SK-N-SH (cell line): ENCODE results near the gene TBC1D9B. TPM values are rescaled to one million over a fixed set of nuclear protein-coding genes. Genes with fewer than 3 reads are reported as not detected.
A peak's percentile ranks its signal among the peaks of the same experiment; 100 is the strongest.

Experiments
- CTCF ChIA-PET: fragments of 300-600, 350-600 bp; formaldehyde crosslinking; extraction: SDS; loops from one replicate; lab custom pipeline; 2021; lab: Yijun Ruan, JAX
- POLR2A ChIA-PET: fragments of 350-600 bp; sonication (Branson Sonifier 250); formaldehyde crosslinking; extraction: SDS; loops from one replicate; lab custom pipeline; 2020; ENCODE audit warnings: antibody characterized with exemption, inconsistent platforms; lab: Yijun Ruan, JAX
- DNase-seq: peaks from one replicate; pipeline ENCODE4 v3.0.0; 2012
- H2AFZ ChIP-seq: fragments of 200-600 bp; sonication (generic); 2 replicates; pipeline ENCODE4 v1.8.1; 2016; ENCODE audit warnings: antibody characterized with exemption, mild to moderate bottlenecking, low read depth
- H3F3A ChIP-seq: fragments of 200-600 bp; sonication (generic); replicated peaks from 2 replicates; pipeline ENCODE3; 2016; ENCODE audit warnings: antibody characterized with exemption, mild to moderate bottlenecking; ENCODE audit not compliant: insufficient read depth
- H3K27ac ChIP-seq, 2 experiments: fragments of 200-500 bp in 1 of 2; fragments of 200-600 bp in 1 of 2; sonication (Bioruptor generic) in 1 of 2; sonication (generic), shearing (Covaris generic) in 1 of 2; 2 replicates each; pipeline versions ENCODE4 v1.5.1 to v1.6.1; 2014 to 2016; ENCODE audit warnings: low read depth in 2 of 2, inconsistent platforms in 1 of 2, low read length in 1 of 2, mild to moderate bottlenecking in 1 of 2, mixed read lengths in 1 of 2
- H3K27me3 ChIP-seq: fragments of 200-600 bp; sonication (generic), shearing (Covaris generic); 2 replicates; pipeline ENCODE4 v1.6.1; 2016; ENCODE audit warnings: mixed run types; ENCODE audit not compliant: insufficient read depth
- H3K36me3 ChIP-seq, 2 experiments: fragments of 200-500 bp in 1 of 2; fragments of 200-600 bp in 1 of 2; sonication (Bioruptor generic) in 1 of 2; sonication (generic) in 1 of 2; replicated peaks in 1 of 2; 2 replicates each; pipeline versions ENCODE3 to v1.5.1; 2014 to 2016; ENCODE audit warnings: low read length in 1 of 2, mild to moderate bottlenecking in 1 of 2; ENCODE audit not compliant: insufficient read depth in 2 of 2, control insufficient read depth in 1 of 2
- H3K4me1 ChIP-seq, 2 experiments: fragments of 200-500 bp in 1 of 2; fragments of 200-600 bp in 1 of 2; sonication (Bioruptor generic) in 1 of 2; sonication (generic), shearing (Covaris generic) in 1 of 2; 2 replicates each; pipeline versions ENCODE4 v1.5.1 to v1.6.1; 2014 to 2016; ENCODE audit warnings: low read depth in 1 of 2, low read length in 1 of 2, mixed run types in 1 of 2; ENCODE audit not compliant: insufficient read depth in 2 of 2, control insufficient read depth in 1 of 2
- H3K4me2 ChIP-seq: fragments of 200-600 bp; sonication (generic), shearing (Covaris generic); 2 replicates; pipeline ENCODE4 v1.6.1; 2017; ENCODE audit warnings: mixed run types
- H3K4me3 ChIP-seq, 2 experiments: fragments of 200-500 bp in 1 of 2; fragments of 200-600 bp in 1 of 2; sonication (Bioruptor generic) in 1 of 2; sonication (generic), shearing (Covaris generic) in 1 of 2; 2 replicates each; pipeline versions ENCODE4 v1.5.1 to v1.8.1; 2014 to 2016; ENCODE audit warnings: low read depth in 2 of 2, inconsistent platforms in 1 of 2, low read length in 1 of 2, mild to moderate bottlenecking in 1 of 2, mixed read lengths in 1 of 2, moderate library complexity in 1 of 2
- H3K79me2 ChIP-seq: fragments of 200-600 bp; sonication (generic); 2 replicates; pipeline ENCODE4 v1.8.1; 2017; ENCODE audit warnings: mild to moderate bottlenecking; ENCODE audit not compliant: insufficient read depth
- H3K9ac ChIP-seq: fragments of 200-600 bp; sonication (generic); 2 replicates; pipeline ENCODE4 v1.6.1; 2017; ENCODE audit warnings: mixed run types
- H3K9me2 ChIP-seq: fragments of 200-600 bp; sonication (generic); 2 replicates; pipeline ENCODE4 v1.6.1; 2017; ENCODE audit warnings: mixed run types
- H3K9me3 ChIP-seq: fragments of 200-600 bp; sonication (generic); 2 replicates; pipeline ENCODE4 v1.6.1; 2017; ENCODE audit warnings: mixed run types, mild to moderate bottlenecking, moderate library complexity
- H4K20me1 ChIP-seq: fragments of 200-600 bp; sonication (generic); 2 replicates; pipeline ENCODE4 v1.6.1; 2017; ENCODE audit warnings: mild to moderate bottlenecking, mixed run types; ENCODE audit not compliant: insufficient read depth
- CHD2 ChIP-seq: fragments of 150-350 bp; IDR thresholded peaks from 2 replicates; pipeline ENCODE4 v1.6.1; 2018; ENCODE audit warnings: low read length; ENCODE audit not compliant: partially characterized antibody
- EZH2phosphoT487 ChIP-seq: fragments of 200-600 bp; sonication (generic); IDR thresholded peaks from 2 replicates; pipeline ENCODE4 v1.6.1; 2017; ENCODE audit warnings: low read depth, mixed run types, mild to moderate bottlenecking, antibody characterized with exemption, moderate library complexity, borderline replicate concordance
- FOXJ3 ChIP-seq: sonication (generic); formaldehyde crosslinking; IDR thresholded peaks from 2 replicates; pipeline ENCODE4 v1.5.1; 2020; ENCODE audit warnings: mild to moderate bottlenecking, missing genetic modification reagents
- POLR2AphosphoS5 ChIP-seq: IDR thresholded peaks from 2 replicates; pipeline ENCODE4 v1.6.1; 2012; ENCODE audit warnings: low read depth, low read length
- RAD21 ChIP-seq: IDR thresholded peaks from 2 replicates; pipeline ENCODE4 v1.6.1; 2012; ENCODE audit warnings: mild to moderate bottlenecking, low read length
- SMC3 ChIP-seq: IDR thresholded peaks from 2 replicates; pipeline ENCODE4 v1.6.1; 2012; ENCODE audit warnings: low read depth, low read length, improper control_type of control experiment
- WGBS: methylation state at CpG from one replicate; pipeline ENCODE4 v1.1.6; 2017; ENCODE audit warnings: low lambda C conversion rate; 5-methylcytosine and 5-hydroxymethylcytosine counted together
- polyA plus RNA-seq, 3 experiments: library from polyadenylated mRNA; depleted of rRNA; stranded (reverse); fragments of >200 nt; gene quantifications; 2 replicates each; pipeline ENCODE4 v1.2.3, GENCODE V29; 2012
- TF ChIP-seq, protein P1 (sequence below): IDR thresholded peaks from 2 replicates; pipeline ENCODE4; 2012
- TF ChIP-seq, protein P2 (sequence below): fragments of 150-350 bp; IDR thresholded peaks from 2 replicates; pipeline ENCODE4 v1.6.1; 2017; ENCODE audit warnings: antibody characterized with exemption, low read length, low read depth, borderline replicate concordance

TBC1D9B gene
- polyA plus RNA-seq, 1 of the 3 experiments (the other 2 are of a cell fraction) = 75.6 TPM

DNA sequence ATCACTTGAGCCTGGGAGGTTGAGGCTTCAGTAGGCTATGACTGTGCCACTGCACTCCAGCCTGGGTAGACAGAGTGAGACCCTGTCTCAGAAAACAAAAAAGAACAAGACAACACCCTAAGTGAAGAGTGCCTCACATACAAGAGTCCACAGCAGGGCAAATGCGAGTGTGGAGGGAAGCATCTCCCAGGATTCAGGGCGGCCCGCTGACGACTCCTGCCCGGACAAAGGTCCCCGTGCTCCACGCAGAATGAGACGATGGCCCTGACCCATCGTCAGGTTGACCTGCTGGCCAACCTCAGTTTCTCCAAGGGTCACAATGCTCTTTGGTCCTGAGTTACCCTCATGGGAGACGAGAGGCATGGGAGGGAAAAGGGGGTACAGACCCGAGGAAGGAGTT is 67.4 kb downstream of the TBC1D9B start:
- no peak overlapping the region for H3K27ac ChIP-seq
- WGBS = 94% methylated on average over 11 of the region's 11 CpGs
- H3K9me2 ChIP-seq = no peaks in the 10 kb centered on the region
- H3F3A ChIP-seq = peaks cover 30% of the 10 kb centered on the region
- no peaks in the 10 kb centered on the region for H3K79me2 ChIP-seq
- H3K9ac ChIP-seq = no peak overlapping the region
- H3K36me3 ChIP-seq = peaks cover 23 to 32% of the 10 kb centered on the region in 2 experiments
- CTCF ChIA-PET = interaction anchor here (1.0 kb wide), 1 partner anchor 22 kb away, joined by 4 read pairs; no protein-coding TSS in a partner anchor
- 0 out of 2 replicates have a peak, but pooled peaks cover 6% of the 10 kb centered on the region for H3K9me3 ChIP-seq
- no peak for DNase-seq
- TF ChIP-seq RAD21 (no peak), CHD2 (no peak), FOXJ3 (CRISPR knock-in tag) (no peak), SMC3 (no peak)
- TF ChIP-seq, protein P1, sequence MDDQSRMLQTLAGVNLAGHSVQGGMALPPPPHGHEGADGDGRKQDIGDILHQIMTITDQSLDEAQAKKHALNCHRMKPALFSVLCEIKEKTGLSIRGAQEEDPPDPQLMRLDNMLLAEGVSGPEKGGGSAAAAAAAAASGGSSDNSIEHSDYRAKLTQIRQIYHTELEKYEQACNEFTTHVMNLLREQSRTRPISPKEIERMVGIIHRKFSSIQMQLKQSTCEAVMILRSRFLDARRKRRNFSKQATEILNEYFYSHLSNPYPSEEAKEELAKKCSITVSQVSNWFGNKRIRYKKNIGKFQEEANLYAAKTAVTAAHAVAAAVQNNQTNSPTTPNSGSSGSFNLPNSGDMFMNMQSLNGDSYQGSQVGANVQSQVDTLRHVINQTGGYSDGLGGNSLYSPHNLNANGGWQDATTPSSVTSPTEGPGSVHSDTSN = no peak
- TF ChIP-seq, protein P2, sequence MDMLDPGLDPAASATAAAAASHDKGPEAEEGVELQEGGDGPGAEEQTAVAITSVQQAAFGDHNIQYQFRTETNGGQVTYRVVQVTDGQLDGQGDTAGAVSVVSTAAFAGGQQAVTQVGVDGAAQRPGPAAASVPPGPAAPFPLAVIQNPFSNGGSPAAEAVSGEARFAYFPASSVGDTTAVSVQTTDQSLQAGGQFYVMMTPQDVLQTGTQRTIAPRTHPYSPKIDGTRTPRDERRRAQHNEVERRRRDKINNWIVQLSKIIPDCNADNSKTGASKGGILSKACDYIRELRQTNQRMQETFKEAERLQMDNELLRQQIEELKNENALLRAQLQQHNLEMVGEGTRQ = no peak
- peaks cover 14% of the 10 kb centered on the region; the same call in 1 of the 2 replicates for H4K20me1 ChIP-seq
- H3K4me3 ChIP-seq = no peak overlapping the region
- H2AFZ ChIP-seq = no peak overlapping the region
- no peak overlapping the region for H3K4me2 ChIP-seq
- POLR2A ChIA-PET = interaction anchor here (1.3 kb wide), 1 partner anchor 8 kb away, joined by 4 read pairs; no protein-coding TSS in a partner anchor
- H3K4me1 ChIP-seq = no peaks in the 10 kb centered on the region; a peak in 1 of 4 replicates
- no peaks in the 10 kb centered on the region for H3K27me3 ChIP-seq

DNA sequence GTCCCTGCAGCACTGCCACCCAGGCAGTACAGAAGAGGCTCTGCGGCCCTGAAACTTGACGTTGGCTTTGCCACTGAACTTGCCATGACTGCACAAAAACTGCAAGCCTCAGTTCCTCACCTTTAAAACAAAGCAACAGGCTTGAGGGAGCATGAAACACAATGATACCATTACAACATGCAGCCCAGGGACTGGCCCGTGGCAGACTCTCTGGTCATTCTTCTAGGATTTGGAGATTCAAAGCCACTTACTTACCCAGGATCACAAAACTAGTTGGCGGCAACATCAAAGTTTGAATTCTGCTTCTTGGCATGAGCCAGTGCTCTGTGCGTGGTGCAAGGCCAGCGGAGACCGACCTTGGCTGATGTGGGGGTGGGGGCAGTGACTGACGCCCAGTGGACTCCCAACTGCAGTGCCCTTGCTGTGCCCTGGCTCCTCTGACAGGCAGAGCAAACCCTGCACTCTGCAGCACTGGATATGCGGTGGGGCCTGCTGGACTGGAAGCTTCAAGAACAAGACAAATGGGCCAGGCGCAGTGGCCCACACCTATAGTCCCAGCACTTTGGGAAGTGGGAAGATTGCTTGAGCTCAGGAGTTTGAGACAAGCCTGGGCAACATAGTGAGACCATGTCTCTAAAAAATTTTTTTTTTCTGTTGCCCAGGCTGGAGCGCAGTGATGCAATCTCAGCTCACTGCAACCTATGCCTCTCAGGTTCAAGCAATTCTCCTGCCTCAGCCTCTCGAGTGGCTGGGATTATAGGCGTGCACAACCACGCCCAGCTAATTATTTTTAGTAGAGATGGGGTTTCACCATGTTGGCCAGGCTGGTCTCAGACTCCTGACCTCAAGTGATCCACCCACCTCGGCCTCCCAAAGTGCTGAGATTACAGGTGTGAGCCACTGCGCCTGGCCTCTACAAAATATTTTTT is 68.1 kb downstream of the TBC1D9B start:
- Histone ChIP-seq H3K36me3 (peaks cover 23 to 25% of the 10 kb centered on the region in 2 experiments), H3K4me2 (no peak overlapping the region), H3F3A (peaks cover 30% of the 10 kb centered on the region), H3K4me1 (no peaks in the 10 kb centered on the region; a peak in 1 of 4 replicates), H3K9ac (no peak overlapping the region), H2AFZ (no peak overlapping the region), H3K27me3 (no peaks in the 10 kb centered on the region), H3K9me2 (no peaks in the 10 kb centered on the region), H3K9me3 (no peaks in the 10 kb centered on the region), H3K4me3 (no peak overlapping the region), H4K20me1 (peaks cover 14% of the 10 kb centered on the region; the same call in 1 of the 2 replicates), H3K27ac (no peak overlapping the region), H3K79me2 (no peaks in the 10 kb centered on the region)
- peak; percentile 37 for TF ChIP-seq POLR2AphosphoS5
- no peak for TF ChIP-seq EZH2phosphoT487
- DNase-seq = no peak
- WGBS = 88% methylated on average over 11 of the region's 16 CpGs
- ChIA-PET POLR2A (no interaction called here), CTCF (interaction anchor here (1.0 kb wide), 1 partner anchor 21 kb away, joined by 4 read pairs; no protein-coding TSS in a partner anchor)
